Activated naive CD8-positive, alpha-beta T cell treated with anti-CD3 and anti-CD28 coated beads for 36 hours (primary cell): Measurements from ENCODE around the gene PROS1. TPM values are rescaled to one million over a fixed set of nuclear protein-coding genes. Genes with fewer than 3 reads are reported as not detected.
"Not testable (repeated sequence)": the region's sequence is repeated elsewhere in the genome, so short reads cannot be mapped to it uniquely, and the experiment has no call there.

Source experiments
- DNase-seq: peaks from one replicate; pipeline ENCODE4 v3.0.0; 2021
- H3K27ac Mint-ChIP-seq: one replicate; pipeline ENCODE4 v1.8.0; 2022; ENCODE audit warnings: mild to moderate bottlenecking, moderate library complexity, mixed read lengths
- H3K27me3 Mint-ChIP-seq: one replicate; pipeline ENCODE4 v1.8.0; 2022; ENCODE audit warnings: mild to moderate bottlenecking, mixed read lengths
- H3K36me3 Mint-ChIP-seq: one replicate; pipeline ENCODE4 v1.8.0; 2021; ENCODE audit warnings: mild to moderate bottlenecking, mixed read lengths
- H3K4me1 Mint-ChIP-seq: one replicate; pipeline ENCODE4 v1.8.0; 2021; ENCODE audit warnings: mixed read lengths
- H3K4me3 Mint-ChIP-seq: one replicate; pipeline ENCODE4 v1.8.0; 2022; ENCODE audit warnings: mild to moderate bottlenecking, moderate library complexity, mixed read lengths
- H3K9me3 Mint-ChIP-seq: one replicate; pipeline ENCODE4 v1.8.0; 2022; ENCODE audit warnings: mixed read lengths
- total RNA-seq, 2 experiments: library from RNA; stranded (reverse); gene quantifications; one replicate each; pipeline ENCODE4 v1.2.3, GENCODE V29; 2021

PROS1 gene
- total RNA-seq, 2 experiments from 2014 or later: 0.32 to 0.43 TPM

- Mint-ChIP-seq H3K4me3 (no peak overlapping the region), H3K4me1 (peaks cover 2% of the 10 kb centered on the region), H3K36me3 (no peaks in the 10 kb centered on the region), H3K9me3 (no peaks in the 10 kb centered on the region), H3K27me3 (no peaks in the 10 kb centered on the region), H3K27ac (no peak overlapping the region)
- no peak for DNase-seq
Observed at GRCh38 chr3:93988764-93989163, 15.1 kb upstream of the PROS1 start.

DNA sequence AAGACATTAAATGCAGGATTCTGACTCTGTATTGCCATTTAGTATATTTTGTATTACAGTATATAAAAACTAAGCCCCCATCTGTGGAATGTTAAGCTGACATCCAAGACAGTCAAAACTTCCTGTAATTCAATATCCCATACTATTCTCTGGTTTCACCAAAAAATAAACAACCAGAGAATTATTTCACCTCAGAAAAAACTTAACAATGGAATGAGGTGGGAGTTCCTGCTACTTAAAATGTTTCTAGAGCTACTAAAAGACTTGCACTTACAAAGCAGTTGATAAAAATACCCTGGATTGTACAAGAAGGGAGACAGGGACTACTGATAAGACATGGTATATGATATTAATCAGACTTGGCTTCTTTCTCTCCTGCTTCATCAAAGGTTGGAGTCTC is 14.6 kb upstream of the PROS1 start:
- no peak for DNase-seq
- H3K4me3 Mint-ChIP-seq: no peak overlapping the region
- no peaks in the 10 kb centered on the region for H3K36me3 Mint-ChIP-seq
- H3K9me3 Mint-ChIP-seq: no peaks in the 10 kb centered on the region
- H3K27ac Mint-ChIP-seq: no peak overlapping the region
- no peaks in the 10 kb centered on the region for H3K27me3 Mint-ChIP-seq
- peaks cover 4% of the 10 kb centered on the region for H3K4me1 Mint-ChIP-seq

DNA sequence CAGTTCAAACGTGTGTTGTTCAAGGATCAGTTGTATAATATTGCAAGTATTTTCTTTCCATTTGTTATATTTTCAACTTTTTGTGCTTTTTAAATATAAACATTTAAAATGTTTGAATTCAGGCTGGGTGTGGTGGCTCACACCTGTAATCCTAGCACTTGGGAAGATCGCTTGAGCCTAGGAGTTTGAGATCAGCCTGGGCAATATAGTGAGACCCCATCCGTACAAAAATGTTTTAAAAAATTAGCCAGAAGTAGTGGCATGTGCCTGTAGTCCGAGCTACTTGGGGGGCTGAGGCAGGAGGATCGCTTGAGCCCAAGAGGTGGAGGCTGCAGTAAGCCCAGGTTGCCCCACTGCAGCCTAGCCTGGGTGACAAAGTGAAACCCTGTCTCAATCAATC is 10.9 kb upstream of the PROS1 start:
- no peak for DNase-seq
- H3K9me3 Mint-ChIP-seq: no peaks in the 10 kb centered on the region
- H3K27ac Mint-ChIP-seq: no peak overlapping the region
- no peaks in the 10 kb centered on the region for H3K27me3 Mint-ChIP-seq
- no peak overlapping the region for H3K4me3 Mint-ChIP-seq
- H3K4me1 Mint-ChIP-seq: peaks cover 17% of the 10 kb centered on the region
- no peaks in the 10 kb centered on the region for H3K36me3 Mint-ChIP-seq

DNA sequence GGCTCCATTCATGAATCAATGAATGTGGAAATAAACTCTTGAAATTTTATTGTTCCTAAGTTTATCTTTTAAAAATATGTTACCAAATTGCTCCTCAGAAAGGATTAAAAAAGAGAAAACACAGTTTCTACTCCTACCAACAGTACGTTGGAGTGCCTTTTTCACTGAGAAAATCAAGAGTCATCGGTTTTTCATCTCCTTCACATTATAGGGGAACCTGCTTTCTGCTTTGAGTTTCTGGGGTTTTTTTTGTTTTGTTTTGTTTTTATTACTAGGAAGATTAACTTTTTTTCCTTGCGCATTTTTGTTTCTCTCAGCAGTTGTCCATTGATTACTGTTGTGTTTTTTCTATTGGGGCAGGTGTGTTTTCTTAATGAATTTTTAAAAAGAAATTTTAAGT is 9.7 kb upstream of the PROS1 start:
- no peak for DNase-seq
- H3K9me3 Mint-ChIP-seq: no peaks in the 10 kb centered on the region
- no peak overlapping the region for H3K4me3 Mint-ChIP-seq
- H3K27ac Mint-ChIP-seq: no peak overlapping the region
- H3K27me3 Mint-ChIP-seq: no peaks in the 10 kb centered on the region
- peaks cover 21% of the 10 kb centered on the region for H3K4me1 Mint-ChIP-seq
- H3K36me3 Mint-ChIP-seq: no peaks in the 10 kb centered on the region

- Mint-ChIP-seq H3K9me3 (no peaks in the 10 kb centered on the region), H3K27ac (no peak overlapping the region), H3K4me1 (peaks cover 21% of the 10 kb centered on the region), H3K27me3 (no peaks in the 10 kb centered on the region), H3K36me3 (no peaks in the 10 kb centered on the region), H3K4me3 (peak overlapping the region; percentile 83)
- no peak for DNase-seq
Observed at GRCh38 chr3:93981649-93982048, 8.0 kb upstream of the PROS1 start.

DNA sequence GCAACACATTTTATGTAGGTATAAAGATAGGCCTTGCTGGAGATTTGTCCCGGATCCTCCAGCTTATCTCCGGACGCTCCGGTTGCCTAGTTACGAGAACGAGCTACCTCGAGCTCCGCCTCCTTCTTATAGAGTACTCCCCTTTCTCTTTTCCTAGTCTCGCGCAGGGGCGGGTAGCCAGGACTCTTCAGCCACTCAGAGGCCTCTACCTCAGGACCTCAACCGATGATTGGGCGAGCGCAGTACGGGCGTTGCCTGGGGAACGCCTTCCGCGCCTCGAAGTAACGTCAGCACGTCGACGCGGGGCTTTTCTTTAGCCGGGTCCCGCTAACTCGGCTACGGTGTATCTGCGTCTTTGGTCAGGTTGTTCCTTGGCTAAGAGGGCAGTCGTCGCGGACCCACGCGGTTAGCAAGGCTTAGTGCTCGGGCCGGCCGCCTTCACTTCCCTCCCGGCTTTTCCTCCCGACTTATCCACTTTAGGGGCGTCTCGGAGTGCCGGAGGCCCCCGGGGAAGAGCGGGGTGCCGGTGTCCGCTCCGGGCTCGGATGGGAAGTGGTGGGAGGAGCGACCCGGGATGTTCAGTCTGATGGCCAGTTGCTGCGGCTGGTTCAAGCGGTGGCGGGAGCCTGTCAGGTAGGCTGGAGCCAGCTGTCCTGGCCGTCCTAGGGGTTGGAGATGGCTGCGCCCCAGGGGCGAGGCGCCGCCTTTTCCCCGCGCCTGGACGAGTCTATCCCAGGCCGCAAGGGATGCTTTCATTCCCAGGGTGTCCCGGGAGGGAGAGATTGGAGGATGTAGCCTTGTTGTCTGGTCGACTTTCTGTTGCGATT is 6.4 kb upstream of the PROS1 start, which contains the start of gene ARL13B:
Gene ARL13B (plus strand): TSS at position 306 of the 827 bp plus-strand sequence. CDS start 269 bp downstream, at position 575.
- H3K36me3 Mint-ChIP-seq: no peaks in the 10 kb centered on the region
- H3K27me3 Mint-ChIP-seq: peaks cover 4% of the 10 kb centered on the region
- H3K4me1 Mint-ChIP-seq: peaks cover 21% of the 10 kb centered on the region
- H3K27ac Mint-ChIP-seq: peak within 1 kb of the TSS; percentile 39
- DNase-seq: peak; percentile 93
- H3K9me3 Mint-ChIP-seq: no peaks in the 10 kb centered on the region
- peak within 1 kb of the TSS; percentile 83 for H3K4me3 Mint-ChIP-seq

DNA sequence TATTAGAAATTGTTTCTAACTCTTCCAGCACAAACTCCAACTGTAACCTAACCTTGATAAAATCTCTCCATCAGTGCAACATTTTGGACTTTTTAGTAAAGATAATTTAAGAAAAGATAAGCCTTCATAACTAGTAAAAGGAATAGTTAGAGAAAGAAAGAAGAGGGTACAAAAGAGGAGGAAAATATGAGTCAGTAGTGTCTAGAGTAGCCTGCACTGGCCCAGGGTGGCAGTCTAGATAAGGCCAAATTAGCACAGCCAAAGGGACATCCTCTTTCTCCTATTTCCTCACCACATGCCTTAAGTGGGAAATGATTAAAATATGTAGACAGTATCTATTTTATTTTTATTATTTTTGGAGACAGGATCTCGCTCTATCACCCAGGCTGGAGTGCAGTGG is 3.7 kb downstream of the PROS1 start:
- H3K4me3 Mint-ChIP-seq: no peak overlapping the region
- no peaks in the 10 kb centered on the region for H3K36me3 Mint-ChIP-seq
- no peak for DNase-seq
- H3K9me3 Mint-ChIP-seq: no peaks in the 10 kb centered on the region
- H3K27me3 Mint-ChIP-seq: peaks cover 24% of the 10 kb centered on the region
- peaks cover 11% of the 10 kb centered on the region for H3K4me1 Mint-ChIP-seq
- no peak overlapping the region for H3K27ac Mint-ChIP-seq

DNA sequence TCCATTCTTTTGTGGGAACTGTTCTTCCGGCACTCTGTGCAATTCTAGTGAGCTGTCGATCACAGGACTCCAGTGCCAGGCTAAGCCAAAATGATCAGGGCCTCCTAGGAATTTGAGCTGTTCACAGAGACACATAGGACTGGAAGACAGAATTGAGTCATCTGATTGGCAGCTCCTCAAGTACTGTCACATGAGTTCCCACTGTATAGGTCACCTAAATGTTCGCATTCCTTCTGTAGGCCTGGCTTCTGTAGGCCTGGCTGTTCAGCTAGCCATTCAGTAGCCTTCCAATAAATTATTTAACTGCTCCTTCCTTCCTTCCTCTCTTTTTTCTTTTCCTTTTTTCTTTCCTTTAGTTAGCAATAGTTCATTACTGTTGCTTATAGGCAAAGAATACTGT is 4.3 kb downstream of the PROS1 start:
- Mint-ChIP-seq H3K4me3 (no peak overlapping the region), H3K9me3 (no peaks in the 10 kb centered on the region), H3K36me3 (no peaks in the 10 kb centered on the region), H3K27me3 (peaks cover 28% of the 10 kb centered on the region), H3K27ac (no peak overlapping the region), H3K4me1 (peaks cover 11% of the 10 kb centered on the region)
- no peak for DNase-seq

DNA sequence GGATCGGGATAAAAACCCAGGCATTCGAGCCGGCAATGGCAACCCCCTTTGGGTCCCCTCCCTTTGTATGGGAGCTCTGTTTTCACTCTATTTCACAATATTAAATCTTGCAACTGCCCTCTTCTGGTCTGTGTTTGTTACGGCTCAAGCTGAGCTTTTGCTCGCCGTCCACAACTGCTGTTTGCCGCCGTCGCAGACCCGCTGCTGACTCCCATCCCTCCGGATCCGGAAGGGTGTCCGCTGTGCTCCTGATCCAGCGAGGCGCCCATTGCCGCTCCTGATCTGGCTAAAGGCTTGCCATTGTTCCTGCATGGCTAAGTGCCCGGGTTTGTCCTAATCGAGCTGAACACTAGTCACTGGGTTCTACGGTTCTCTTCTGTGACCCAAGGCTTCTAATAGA is 8.6 kb downstream of the PROS1 start:
- H3K4me1 Mint-ChIP-seq, H3K4me3 Mint-ChIP-seq: not testable (repeated sequence)

GRCh38 chr3:93962798-93963197 is 10.9 kb downstream of the PROS1 start:
- Mint-ChIP-seq H3K4me3 (no peak overlapping the region), H3K4me1 (no peaks in the 10 kb centered on the region), H3K27me3 (peaks cover 12% of the 10 kb centered on the region), H3K27ac (no peak overlapping the region), H3K9me3 (no peaks in the 10 kb centered on the region), H3K36me3 (no peaks in the 10 kb centered on the region)
- no peak for DNase-seq

More for the DNA sequence above, 8.6 kb downstream of the PROS1 start:
- not testable (repeated sequence) for H3K27ac Mint-ChIP-seq, H3K27me3 Mint-ChIP-seq, H3K9me3 Mint-ChIP-seq, H3K36me3 Mint-ChIP-seq, DNase-seq

DNA sequence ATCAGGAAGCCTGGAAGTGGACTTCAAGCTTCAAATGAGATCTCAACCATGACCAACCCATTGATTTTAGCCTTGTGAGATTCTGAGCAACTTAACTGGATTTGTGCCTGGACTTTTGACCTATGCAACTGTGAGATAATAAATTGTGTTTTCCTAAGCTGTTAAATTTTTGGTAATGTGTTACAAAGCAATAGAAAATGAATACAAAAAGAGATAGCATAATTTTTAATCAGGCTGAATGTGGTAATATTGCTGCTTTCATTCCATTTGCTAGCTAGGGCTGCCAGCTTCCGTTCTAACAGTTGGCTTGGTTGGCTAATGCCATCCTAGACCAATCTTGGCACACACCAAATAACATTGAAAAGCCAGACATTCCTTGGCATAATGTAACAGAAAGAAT is 12.2 kb downstream of the PROS1 start:
- Mint-ChIP-seq H3K27me3 (peaks cover 12% of the 10 kb centered on the region), H3K4me1 (no peaks in the 10 kb centered on the region), H3K4me3 (no peak overlapping the region)

DNA sequence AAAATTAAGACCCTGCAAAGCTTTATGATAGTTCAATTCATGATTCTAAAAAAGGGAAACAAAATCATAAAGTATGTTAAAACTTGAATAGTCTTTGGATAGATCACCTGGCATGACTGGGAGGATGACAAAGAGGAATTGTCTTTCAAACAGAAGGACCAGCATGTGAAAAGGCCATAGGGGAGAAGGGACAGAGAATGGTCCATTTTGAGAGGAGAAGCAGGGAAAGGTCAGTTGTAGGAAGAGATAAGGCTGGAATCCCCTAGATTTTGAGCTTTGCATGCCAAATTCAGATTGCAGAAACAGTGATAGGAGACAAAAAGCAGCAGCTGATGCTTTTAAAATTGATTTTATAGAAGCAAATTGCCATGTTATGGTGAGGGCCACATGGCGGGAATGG is 12.7 kb downstream of the PROS1 start:
- H3K36me3 Mint-ChIP-seq: no peaks in the 10 kb centered on the region
- peaks cover 12% of the 10 kb centered on the region for H3K27me3 Mint-ChIP-seq
- DNase-seq: no peak
- no peak overlapping the region for H3K27ac Mint-ChIP-seq
- no peaks in the 10 kb centered on the region for H3K9me3 Mint-ChIP-seq
- H3K4me3 Mint-ChIP-seq: no peak overlapping the region
- H3K4me1 Mint-ChIP-seq: no peaks in the 10 kb centered on the region

More for the DNA sequence above, 12.2 kb downstream of the PROS1 start:
- H3K27ac Mint-ChIP-seq: no peak overlapping the region
- H3K9me3 Mint-ChIP-seq: no peaks in the 10 kb centered on the region
- no peaks in the 10 kb centered on the region for H3K36me3 Mint-ChIP-seq
- DNase-seq: no peak

DNA sequence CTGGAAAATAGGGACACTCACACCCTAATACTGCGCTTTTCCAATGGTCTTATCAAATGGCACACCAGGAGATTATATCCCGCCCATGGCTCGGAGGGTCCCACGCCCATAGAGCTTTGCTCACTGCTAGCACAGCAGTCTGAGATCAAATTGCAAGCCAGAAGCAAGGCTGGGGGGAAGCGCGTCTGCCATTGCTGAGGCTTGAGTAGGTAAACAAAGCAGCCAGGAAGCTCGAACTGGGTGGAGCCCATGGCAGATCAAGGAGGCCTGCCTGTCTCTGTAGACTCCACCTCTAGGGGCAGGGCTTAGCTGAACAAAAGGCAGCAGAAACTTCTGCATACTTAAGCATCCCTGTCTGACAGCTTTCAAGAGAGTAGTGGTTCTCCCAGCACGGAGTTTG is 23.7 kb downstream of the PROS1 start:
- H3K4me3 Mint-ChIP-seq, H3K9me3 Mint-ChIP-seq, H3K36me3 Mint-ChIP-seq, H3K4me1 Mint-ChIP-seq, DNase-seq, H3K27ac Mint-ChIP-seq: not testable (repeated sequence)
- H3K27me3 Mint-ChIP-seq: peaks cover 10% of the 10 kb centered on the region

- not testable (repeated sequence) for DNase-seq, H3K9me3 Mint-ChIP-seq, H3K4me3 Mint-ChIP-seq, H3K27me3 Mint-ChIP-seq, H3K27ac Mint-ChIP-seq, H3K4me1 Mint-ChIP-seq, H3K36me3 Mint-ChIP-seq
Observed at GRCh38 chr3:93937485-93937884, 36.2 kb downstream of the PROS1 start.

DNA sequence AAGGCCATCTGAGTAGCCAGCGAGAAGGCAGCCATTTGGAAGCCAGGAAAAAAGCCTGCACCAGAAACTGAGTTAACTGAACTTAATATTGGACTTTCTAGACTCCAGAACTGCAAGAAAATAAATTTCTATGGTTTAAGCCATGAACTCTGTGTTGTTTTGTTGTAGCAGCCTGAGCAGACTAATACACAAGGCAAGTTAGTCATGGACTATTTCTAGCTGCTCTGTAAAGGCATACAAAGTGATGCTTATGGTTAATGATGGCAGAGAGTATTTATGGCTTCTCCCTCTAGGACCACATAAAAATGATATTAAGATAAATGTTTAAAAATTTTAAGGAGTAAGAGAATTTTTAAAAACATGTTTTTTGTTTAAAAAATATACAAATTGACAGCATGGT is 37.1 kb downstream of the PROS1 start:
- no peaks in the 10 kb centered on the region for H3K27me3 Mint-ChIP-seq
- H3K4me3 Mint-ChIP-seq: no peak overlapping the region
- no peaks in the 10 kb centered on the region for H3K4me1 Mint-ChIP-seq
- no peaks in the 10 kb centered on the region for H3K9me3 Mint-ChIP-seq
- no peak for DNase-seq
- no peak overlapping the region for H3K27ac Mint-ChIP-seq
- no peaks in the 10 kb centered on the region for H3K36me3 Mint-ChIP-seq

GRCh38 chr3:93934366-93935046 is 39.2 kb downstream of the PROS1 start:
- H3K4me3 Mint-ChIP-seq: no peak overlapping the region
- H3K9me3 Mint-ChIP-seq: no peaks in the 10 kb centered on the region
- no peaks in the 10 kb centered on the region for H3K4me1 Mint-ChIP-seq
- no peak for DNase-seq
- H3K27ac Mint-ChIP-seq: no peak overlapping the region
- H3K27me3 Mint-ChIP-seq: no peaks in the 10 kb centered on the region
- no peaks in the 10 kb centered on the region for H3K36me3 Mint-ChIP-seq
